ENCODE measurements around the gene DNAH1.

The DNAH1 gene

DNA sequence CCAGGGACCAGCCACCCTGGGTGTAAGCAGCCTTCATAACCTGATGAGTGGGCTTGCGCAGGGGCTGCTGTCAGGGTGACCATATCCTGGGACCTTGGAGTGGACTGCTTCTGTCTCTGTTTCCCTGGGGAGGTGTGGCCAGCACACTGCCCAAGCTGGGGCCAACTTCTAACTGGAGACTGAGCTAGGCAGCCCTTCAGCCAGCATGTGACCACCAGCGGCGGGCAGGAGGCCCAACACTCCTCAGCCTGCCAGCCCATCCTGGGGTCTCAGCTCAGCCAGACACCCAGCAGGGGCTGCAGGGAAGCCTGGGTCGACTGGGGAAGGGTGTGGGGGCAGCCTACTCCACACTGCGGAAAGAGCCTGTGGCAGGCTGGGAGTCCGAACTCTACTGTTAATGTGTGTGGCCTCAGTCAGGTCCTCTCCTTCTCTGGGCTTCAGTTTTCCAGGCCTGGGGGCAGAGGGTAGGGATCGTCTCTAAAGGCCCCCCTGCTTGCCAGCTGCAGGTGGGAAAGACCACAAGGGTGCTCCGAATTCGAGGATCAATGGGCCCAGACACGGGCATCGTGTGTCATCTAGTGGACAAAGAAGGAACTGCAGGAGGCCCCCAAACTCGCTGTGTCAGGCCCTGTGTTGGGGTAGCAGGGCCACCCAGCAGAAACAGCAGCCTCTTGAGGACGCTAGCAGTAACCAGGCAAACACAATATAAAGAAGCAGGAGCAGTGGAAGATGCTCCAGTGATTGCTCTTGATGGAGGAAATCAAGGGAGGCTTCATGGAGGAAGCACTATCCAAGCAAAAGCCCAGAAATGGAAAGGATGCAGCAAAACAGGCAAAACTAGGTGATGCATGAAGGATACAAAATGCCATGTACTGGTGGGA, 130.8 kb downstream of the DNAH1 start:
- DNase-seq (ENCODE audit: low read depth) = peak; percentile 57

- DNase-seq (ENCODE audit: low read depth) = no peak
Measured at GRCh38 chr3:52447512-52448355, 131.6 kb downstream of the DNAH1 start.
